SU-DHL-6 (cell line): ENCODE results near the gene ZNF829.

Experiments
- CTCF ChIP-seq: fragments of 200-600 bp; sonication (generic); IDR thresholded peaks from one replicate; pipeline ENCODE4 v1.5.1; 2017; ENCODE audit warnings: antibody characterized with exemption, mild to moderate bottlenecking, low read length, moderate library complexity; ENCODE audit not compliant: insufficient read depth, poor library complexity, severe bottlenecking
- EZH2phosphoT487 ChIP-seq: fragments of 200-600 bp; sonication (generic), shearing (Covaris generic); conservative IDR thresholded peaks from 2 replicates; pipeline ENCODE4 v1.6.1; 2018; ENCODE audit warnings: mild to moderate bottlenecking, antibody characterized with exemption, low read length, moderate library complexity, mixed read lengths

DNA sequence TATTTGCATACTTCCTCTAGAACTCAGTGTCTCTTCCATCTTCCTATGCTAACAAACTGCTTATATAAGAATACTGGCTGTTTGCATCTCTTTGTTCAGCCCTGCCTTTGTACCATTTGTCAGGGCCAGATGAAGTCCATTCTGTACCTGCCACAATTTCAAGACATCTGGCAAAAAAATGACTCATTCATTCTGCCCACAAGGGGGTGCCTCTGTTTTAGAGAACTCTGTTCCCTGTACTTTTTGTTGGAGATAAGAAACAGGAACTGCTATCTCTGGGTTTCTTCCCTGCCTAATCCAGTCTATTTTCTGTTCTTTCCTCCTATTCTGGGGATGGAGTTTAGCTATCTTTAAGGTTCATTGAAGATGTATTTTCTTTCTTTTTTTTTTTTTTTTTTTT, 23.1 kb upstream of the ZNF829 start:
- TF ChIP-seq CTCF (peak; percentile 14), EZH2phosphoT487 (no peak)
